Keratinocyte (primary cell): ENCODE results near the gene PLEKHJ1. TPM values are rescaled to one million over a fixed set of nuclear protein-coding genes. Genes with fewer than 3 reads are reported as not detected.

Source experiments
- DNase-seq: peaks from one replicate; pipeline ENCODE4 v3.0.0-alpha.2; 2011; ENCODE audit warnings: low read depth, missing footprints, low spot score
- FAIRE-seq: peaks from 2 replicates; lab custom pipeline; 2011; peaks lifted over from hg19 to GRCh38; lab: Jason Lieb, UNC
- H2AFZ ChIP-seq: 2 replicates; pipeline ENCODE4 v1.6.0; 2012; ENCODE audit warnings: low read length, control low read depth, inconsistent platforms; ENCODE audit not compliant: control insufficient read depth
- H3K27ac ChIP-seq: 2 replicates; pipeline ENCODE4 v1.5.1; 2011; ENCODE audit warnings: low read length; ENCODE audit not compliant: control insufficient read depth, insufficient read depth
- H3K27me3 ChIP-seq: 3 replicates; pipeline ENCODE4 v1.6.0; 2011; ENCODE audit warnings: low read length; ENCODE audit not compliant: control insufficient read depth, insufficient read depth; ENCODE audit errors: extremely low read depth
- H3K36me3 ChIP-seq, 2 experiments: 2 replicates in 1 of 2; 3 replicates in 1 of 2; pipeline ENCODE4 v1.5.1; 2011; ENCODE audit warnings: low read length in 2 of 2, mild to moderate bottlenecking in 1 of 2; ENCODE audit not compliant: control insufficient read depth in 2 of 2, insufficient read depth in 2 of 2; ENCODE audit errors: extremely low read depth in 1 of 2
- H3K4me1 ChIP-seq: 3 replicates; pipeline ENCODE4 v1.5.1; 2011; ENCODE audit warnings: low read length; ENCODE audit not compliant: control insufficient read depth, insufficient read depth; ENCODE audit errors: extremely low read depth
- H3K4me2 ChIP-seq: 3 replicates; pipeline ENCODE4 v1.6.0; 2011; ENCODE audit warnings: low read depth, low read length; ENCODE audit not compliant: control insufficient read depth, insufficient read depth; ENCODE audit errors: extremely low read depth
- H3K4me3 ChIP-seq, 3 experiments: fragments of 200-600 bp in 1 of 3; sonication (generic) in 1 of 3; 2 replicates in 2 of 3; 3 replicates in 1 of 3; pipeline ENCODE4 v1.5.1; 2011 to 2016; ENCODE audit warnings: low read length in 3 of 3, mild to moderate bottlenecking in 3 of 3, control low read depth in 2 of 3, inconsistent platforms in 1 of 3, low read depth in 1 of 3, mixed read lengths in 1 of 3, mixed run types in 1 of 3, moderate library complexity in 1 of 3; ENCODE audit not compliant: control insufficient read depth in 2 of 3, insufficient read depth in 2 of 3; ENCODE audit errors: extremely low read depth in 1 of 3
- H3K79me2 ChIP-seq: 2 replicates; pipeline ENCODE4 v1.6.0; 2012; ENCODE audit warnings: low read length; ENCODE audit not compliant: control insufficient read depth, insufficient read depth
- H3K9ac ChIP-seq: 3 replicates; pipeline ENCODE4 v1.6.0; 2011; ENCODE audit warnings: low read length; ENCODE audit not compliant: control insufficient read depth, insufficient read depth; ENCODE audit errors: extremely low read depth
- H3K9me1 ChIP-seq: 3 replicates; pipeline ENCODE4 v1.6.0; 2011; ENCODE audit warnings: low read length; ENCODE audit not compliant: control insufficient read depth, insufficient read depth; ENCODE audit errors: extremely low read depth
- H3K9me3 ChIP-seq: 2 replicates; pipeline ENCODE4 v1.5.1; 2012; ENCODE audit warnings: low read depth, low read length; ENCODE audit not compliant: control insufficient read depth
- H4K20me1 ChIP-seq: 3 replicates; pipeline ENCODE4 v1.6.0; 2011; ENCODE audit warnings: low read length; ENCODE audit not compliant: control insufficient read depth, insufficient read depth; ENCODE audit errors: extremely low read depth
- CTCF ChIP-seq, 3 experiments: IDR thresholded peaks in 1 of 3; conservative IDR thresholded peaks in 1 of 3; optimal IDR thresholded peaks in 1 of 3; 2 replicates in 2 of 3; 3 replicates in 1 of 3; pipeline versions ENCODE3 to v1.5.1; 2011; ENCODE audit warnings: low read length in 3 of 3, mild to moderate bottlenecking in 3 of 3, moderate library complexity in 2 of 3, control low read depth in 1 of 3, inconsistent platforms in 1 of 3; ENCODE audit not compliant: insufficient read depth in 2 of 3; ENCODE audit errors: extremely low read depth in 1 of 3
- EZH2 ChIP-seq: IDR thresholded peaks from one replicate; pipeline ENCODE4 v1.6.1; 2012; ENCODE audit warnings: inconsistent platforms, mild to moderate bottlenecking, low read length, moderate library complexity
- dilution Hi-C: fragments of 300-500 bp; cut with MboI; formaldehyde crosslinking; loops from one replicate; pipeline ENCODE4 v1.7.0; 2020; ENCODE audit warnings: low sequenced_read_pairs; ENCODE audit not compliant: extremely low pct_ligation_motif_present
- polyA plus RNA-seq, 5 experiments: library from polyadenylated mRNA; depleted of rRNA in 3 of 5; stranded (reverse) in 3 of 5; stranded (forward) in 1 of 5; unstranded in 1 of 5; fragments of >200 nt; gene quantifications; 1 replicate in 1 of 5; 2 replicates in 3 of 5; 3 replicates in 1 of 5; pipeline versions ENCODE4 v1.2.1 to v1.2.3, GENCODE V29; 2011 to 2012; ENCODE audit warnings: missing spikeins in 2 of 5, low read depth in 1 of 5, low replicate concordance in 1 of 5

The PLEKHJ1 gene
- polyA plus RNA-seq, 1 donor (not counting 4 experiments of a cell fraction or from before 2014, with no cell fraction given) = 36.8 TPM

- H3K4me2 ChIP-seq = no peak overlapping the region
- TF ChIP-seq CTCF (optimal IDR thresholded peaks at IDR 0.05 in 1 of 3, IDR thresholded peaks at IDR 0.05 in 1 of 3, conservative IDR thresholded peaks at IDR 0.05 in 1 of 3; ENCODE audit: extremely low read depth in 1 of 3, insufficient read depth in 2 of 3, low read length in 3 of 3) (no peak), EZH2 (no peak)
- peaks cover 30% of the 10 kb centered on the region for H3K79me2 ChIP-seq
- peaks cover 15% of the 10 kb centered on the region for H3K4me1 ChIP-seq
- no peak overlapping the region for H2AFZ ChIP-seq
- DNase-seq (no peak), FAIRE-seq (no peak)
- H3K9ac ChIP-seq = no peak overlapping the region
- H4K20me1 ChIP-seq = peaks cover 26% of the 10 kb centered on the region
- no peaks in the 10 kb centered on the region for H3K9me1 ChIP-seq
- no peak overlapping the region for H3K4me3 ChIP-seq
- dilution Hi-C loops = no loop called here
- no peak overlapping the region for H3K27ac ChIP-seq
- no peaks in the 10 kb centered on the region for H3K9me3 ChIP-seq
- H3K36me3 ChIP-seq = peaks cover 13 to 16% of the 10 kb centered on the region in 2 experiments
- H3K27me3 ChIP-seq = no peaks in the 10 kb centered on the region
These were observed 39.7 kb upstream of the PLEKHJ1 start for GRCh38 chr19:2275588-2276428.

DNA sequence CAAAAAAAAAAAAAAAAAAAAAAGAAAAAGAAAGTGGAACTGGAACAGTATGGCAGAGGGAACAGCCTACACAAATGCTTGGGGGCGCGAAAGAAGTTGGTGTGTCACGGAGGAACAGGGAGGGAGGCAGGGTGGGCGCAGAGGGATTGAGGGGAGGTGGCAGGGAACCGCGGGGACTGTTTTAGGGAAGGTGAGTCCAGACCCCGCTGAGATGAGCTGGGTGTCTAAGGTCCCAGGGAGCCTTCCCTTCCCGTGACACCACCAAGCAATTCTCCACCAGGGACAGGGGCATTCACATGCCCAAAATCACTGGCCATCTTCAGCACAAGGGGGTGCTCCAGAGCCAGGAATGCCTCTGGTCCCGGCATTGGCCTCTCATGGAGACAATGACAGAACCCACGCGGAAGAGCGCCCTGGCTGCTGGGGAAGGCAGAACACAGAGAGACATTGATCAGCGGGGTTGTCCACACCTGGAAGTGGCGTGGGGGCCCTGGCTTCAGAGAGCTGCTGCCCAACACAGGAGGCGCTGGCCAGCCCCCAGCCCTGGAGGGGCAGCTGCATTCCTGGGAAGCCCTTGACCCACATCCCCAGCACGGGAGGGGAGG is 38.9 kb upstream of the PLEKHJ1 start:
- H4K20me1 ChIP-seq = peaks cover 27% of the 10 kb centered on the region
- TF ChIP-seq CTCF (optimal IDR thresholded peaks at IDR 0.05 in 1 of 3, IDR thresholded peaks at IDR 0.05 in 1 of 3, conservative IDR thresholded peaks at IDR 0.05 in 1 of 3; ENCODE audit: extremely low read depth in 1 of 3, insufficient read depth in 2 of 3, low read length in 3 of 3) = peak; percentile 67 to 78 (median 73)
- TF ChIP-seq EZH2 = no peak
- dilution Hi-C loops = no loop called here

More for the DNA sequence above, 38.9 kb upstream of the PLEKHJ1 start:
- Histone ChIP-seq H3K4me2 (no peak overlapping the region), H3K4me1 (peaks cover 15% of the 10 kb centered on the region), H3K4me3 (no peak overlapping the region), H3K9me3 (no peaks in the 10 kb centered on the region), H3K9me1 (no peaks in the 10 kb centered on the region), H3K79me2 (peaks cover 37% of the 10 kb centered on the region), H3K27ac (no peak overlapping the region), H3K9ac (no peak overlapping the region), H3K27me3 (no peaks in the 10 kb centered on the region), H3K36me3 (peaks cover 13 to 16% of the 10 kb centered on the region in 2 experiments), H2AFZ (no peak overlapping the region)
- no peak for FAIRE-seq
- DNase-seq = no peak
